Stimulated activated CD8-positive, alpha-beta memory T cell treated with anti-CD3 and anti-CD28 coated beads, Interleukin-7, amount 100 ng/mL, for 4 hours (primary cell): ENCODE data around the gene FBXO34.

Experiments
- DNase-seq, 2 donors: peaks; one replicate each; pipeline ENCODE4 v3.0.0-alpha.2; 2020; ENCODE audit warnings: low read depth in 2 of 2

The FBXO34 gene

GRCh38 chr14:55270832-55271571 lies at the start of gene FBXO34:
FBXO34 (plus strand) TSS chr14:55271421; CDS start chr14:55350391, 78,970 bp downstream.
- peak; percentile 97 for DNase-seq

GRCh38 chr14:55221968-55222367 lies 49.3 kb upstream of the FBXO34 start:
- no peak for DNase-seq

- DNase-seq, result no peak
These were observed 47.9 kb upstream of the FBXO34 start for GRCh38 chr14:55223364-55223763.

- DNase-seq, result no peak
These were observed 43.0 kb upstream of the FBXO34 start for GRCh38 chr14:55228261-55228660.

- no peak for DNase-seq
These were observed 37.6 kb upstream of the FBXO34 start for GRCh38 chr14:55233591-55233990.

GRCh38 chr14:55238019-55238680 lies 33.1 kb upstream of the FBXO34 start:
- no peak for DNase-seq

GRCh38 chr14:55239320-55239719 lies 31.9 kb upstream of the FBXO34 start:
- DNase-seq, result no peak

- DNase-seq, result no peak
These were observed 30.6 kb upstream of the FBXO34 start for GRCh38 chr14:55240526-55241178.

- no peak for DNase-seq
These were observed 29.5 kb upstream of the FBXO34 start for GRCh38 chr14:55241673-55242072.

GRCh38 chr14:55243386-55243785 lies 27.8 kb upstream of the FBXO34 start:
- no peak for DNase-seq

- DNase-seq, result no peak
These were observed 27.4 kb upstream of the FBXO34 start for GRCh38 chr14:55243813-55244212.

- DNase-seq, result peak in 1 of 2 donors; percentile 8
These were observed 25.5 kb upstream of the FBXO34 start for GRCh38 chr14:55245657-55246268.

GRCh38 chr14:55248411-55248810 lies 22.8 kb upstream of the FBXO34 start:
- DNase-seq, result no peak

GRCh38 chr14:55249423-55249822 lies 21.8 kb upstream of the FBXO34 start:
- no peak for DNase-seq

- DNase-seq, result no peak
These were observed 17.9 kb upstream of the FBXO34 start for GRCh38 chr14:55253276-55253675.

- no peak for DNase-seq
These were observed 16.6 kb upstream of the FBXO34 start for GRCh38 chr14:55254581-55254980.

- DNase-seq, result no peak
These were observed 15.2 kb upstream of the FBXO34 start for GRCh38 chr14:55255979-55256378.

GRCh38 chr14:55256586-55256985 lies 14.6 kb upstream of the FBXO34 start:
- DNase-seq, result no peak

GRCh38 chr14:55265197-55265596 lies 6.0 kb upstream of the FBXO34 start:
- no peak for DNase-seq

GRCh38 chr14:55267820-55268219 lies 3.4 kb upstream of the FBXO34 start:
- no peak for DNase-seq

- DNase-seq, result peak; percentile 34 to 44
These were observed 514 bp downstream of the FBXO34 start for GRCh38 chr14:55271572-55272298.

GRCh38 chr14:55272387-55272786 lies 1.2 kb downstream of the FBXO34 start:
- no peak for DNase-seq
